ENCODE measurements around the gene CACNA1D.

CACNA1D gene

GRCh38 chr3:53506110-53506762, 11.8 kb downstream of the CACNA1D start:
- Mint-ChIP-seq H3K9me3 (no peaks in the 10 kb centered on the region), H3K27ac (peak overlapping the region; percentile 89 to 97 (median 93)), H3K4me3 (no peak overlapping the region), H3K27me3 (ENCODE audit: low read depth) (peaks cover 7% of the 10 kb centered on the region), H3K36me3 (ENCODE audit: low read depth) (no peaks in the 10 kb centered on the region), H3K4me1 (peaks cover 39% of the 10 kb centered on the region)
- no peak for TF ChIP-seq CTCF (IDR thresholded peaks at IDR 0.05; ENCODE audit: unreplicated experiment in 3 of 3)

- no peak overlapping the region for H3K4me3 Mint-ChIP-seq
- peak overlapping the region; percentile 89 to 97 (median 93) for H3K27ac Mint-ChIP-seq
- TF ChIP-seq CTCF (IDR thresholded peaks at IDR 0.05; ENCODE audit: unreplicated experiment in 3 of 3), result no peak
- peaks cover 34% of the 10 kb centered on the region for H3K4me1 Mint-ChIP-seq
- no peaks in the 10 kb centered on the region for H3K36me3 Mint-ChIP-seq (ENCODE audit: low read depth)
- H3K27me3 Mint-ChIP-seq (ENCODE audit: low read depth), result peaks cover 7% of the 10 kb centered on the region
- H3K9me3 Mint-ChIP-seq, result no peaks in the 10 kb centered on the region
Measured at GRCh38 chr3:53506763-53507145, 12.3 kb downstream of the CACNA1D start.

GRCh38 chr3:53509494-53509893, 15.1 kb downstream of the CACNA1D start:
- TF ChIP-seq CTCF (IDR thresholded peaks at IDR 0.05; ENCODE audit: unreplicated experiment in 3 of 3), result no peak
- H3K27ac Mint-ChIP-seq, result no peak overlapping the region
- peaks cover 10% of the 10 kb centered on the region for H3K4me1 Mint-ChIP-seq
- peaks cover 10% of the 10 kb centered on the region for H3K27me3 Mint-ChIP-seq (ENCODE audit: low read depth)
- H3K36me3 Mint-ChIP-seq (ENCODE audit: low read depth), result no peaks in the 10 kb centered on the region
- H3K4me3 Mint-ChIP-seq, result no peak overlapping the region
- H3K9me3 Mint-ChIP-seq, result no peaks in the 10 kb centered on the region

- Mint-ChIP-seq H3K9me3 (no peaks in the 10 kb centered on the region), H3K27me3 (ENCODE audit: low read depth) (peaks cover 10% of the 10 kb centered on the region), H3K4me3 (no peak overlapping the region), H3K36me3 (ENCODE audit: low read depth) (no peaks in the 10 kb centered on the region), H3K4me1 (peaks cover 9% of the 10 kb centered on the region), H3K27ac (peak overlapping the region in 1 of 3 experiments; percentile 24)
- no peak for TF ChIP-seq CTCF (IDR thresholded peaks at IDR 0.05; ENCODE audit: unreplicated experiment in 3 of 3)
Measured at GRCh38 chr3:53510508-53510907, 16.1 kb downstream of the CACNA1D start.

- no peak overlapping the region for H3K27ac Mint-ChIP-seq
- no peak overlapping the region for H3K4me3 Mint-ChIP-seq
- H3K36me3 Mint-ChIP-seq (ENCODE audit: low read depth), result no peaks in the 10 kb centered on the region
- H3K27me3 Mint-ChIP-seq (ENCODE audit: low read depth), result peaks cover 10% of the 10 kb centered on the region
- H3K4me1 Mint-ChIP-seq, result peaks cover 2% of the 10 kb centered on the region
- TF ChIP-seq CTCF (IDR thresholded peaks at IDR 0.05; ENCODE audit: unreplicated experiment in 3 of 3), result no peak
- no peaks in the 10 kb centered on the region for H3K9me3 Mint-ChIP-seq
Measured at GRCh38 chr3:53511246-53511645, 16.8 kb downstream of the CACNA1D start.

- H3K36me3 Mint-ChIP-seq (ENCODE audit: low read depth), result no peaks in the 10 kb centered on the region
- no peak overlapping the region for H3K27ac Mint-ChIP-seq
- no peak for TF ChIP-seq CTCF (IDR thresholded peaks at IDR 0.05; ENCODE audit: unreplicated experiment in 3 of 3)
- no peak overlapping the region for H3K4me3 Mint-ChIP-seq
- H3K4me1 Mint-ChIP-seq, result peaks cover 9% of the 10 kb centered on the region
- peaks cover 10% of the 10 kb centered on the region for H3K27me3 Mint-ChIP-seq (ENCODE audit: low read depth)
- H3K9me3 Mint-ChIP-seq, result no peaks in the 10 kb centered on the region
Measured at GRCh38 chr3:53513556-53514190, 19.3 kb downstream of the CACNA1D start.
